GM18505 (cell line): ENCODE measurements around the gene ZDHHC3.

Source experiments
- ATAC-seq: cut with Tn5 transposase; IDR thresholded peaks from one replicate; pipeline ENCODE4 v1.9.1; 2021; ENCODE audit not compliant: unreplicated experiment
- POLR2A ChIP-seq: IDR thresholded peaks from 4 replicates; pipeline ENCODE4 v1.6.1; 2011; ENCODE audit warnings: borderline replicate concordance; ENCODE audit not compliant: insufficient read depth, insufficient read length; ENCODE audit errors: extremely low read depth

Gene ZDHHC3

GRCh38 chr3:44976002-44976815 is at the start of gene ZDHHC3, which contains the start of gene EXOSC7:
Gene ZDHHC3, minus strand, starts transcription at chr3:44976174. Its CDS starts 16,738 bp downstream, at chr3:44959436.
Gene EXOSC7, plus strand, starts transcription at chr3:44976244. Its CDS starts 34 bp downstream, at chr3:44976278.
- TF ChIP-seq POLR2A: peak; percentile 90
- ATAC-seq: peak; percentile 87

GRCh38 chr3:45024542-45025255 is 48.7 kb upstream of the ZDHHC3 start:
- TF ChIP-seq POLR2A: no peak

GRCh38 chr3:45023675-45024074 is 47.7 kb upstream of the ZDHHC3 start:
- ATAC-seq: no peak
- no peak for TF ChIP-seq POLR2A

More at GRCh38 chr3:45024542-45025255, 48.7 kb upstream of the ZDHHC3 start:
- ATAC-seq: no peak

- ATAC-seq: no peak
- TF ChIP-seq POLR2A: no peak
Observed at GRCh38 chr3:45021524-45022297, 45.7 kb upstream of the ZDHHC3 start.

- no peak for ATAC-seq
- no peak for TF ChIP-seq POLR2A
Observed at GRCh38 chr3:45020534-45020933, 44.6 kb upstream of the ZDHHC3 start.

- no peak for ATAC-seq
- no peak for TF ChIP-seq POLR2A
Observed at GRCh38 chr3:45017821-45018220, 41.8 kb upstream of the ZDHHC3 start.

- TF ChIP-seq POLR2A: no peak
Observed at GRCh38 chr3:45016916-45017315, 40.9 kb upstream of the ZDHHC3 start.

GRCh38 chr3:45012577-45012976 is 36.6 kb upstream of the ZDHHC3 start:
- no peak for TF ChIP-seq POLR2A
- no peak for ATAC-seq

More at GRCh38 chr3:45016916-45017315, 40.9 kb upstream of the ZDHHC3 start:
- no peak for ATAC-seq

GRCh38 chr3:45011756-45012508 is 36.0 kb upstream of the ZDHHC3 start:
- no peak for TF ChIP-seq POLR2A
- no peak for ATAC-seq

GRCh38 chr3:45010811-45011333 is 34.9 kb upstream of the ZDHHC3 start:
- no peak for ATAC-seq
- TF ChIP-seq POLR2A: no peak

- no peak for ATAC-seq
- TF ChIP-seq POLR2A: no peak
Observed at GRCh38 chr3:45009868-45010267, 33.9 kb upstream of the ZDHHC3 start.

GRCh38 chr3:45008117-45008516 is 32.1 kb upstream of the ZDHHC3 start:
- ATAC-seq: no peak
- no peak for TF ChIP-seq POLR2A
